HCT116 (cell line): Measurements from ENCODE around the gene HSPA4. TPM values are rescaled to one million over a fixed set of nuclear protein-coding genes. Genes with fewer than 3 reads are reported as not detected.

ENCODE experiments used
- ATAC-seq: fragments of 200-7000 bp; cut with Tn5 transposase; 2 replicates; pipeline ENCODE4 v1.9.1; 2020; ENCODE audit warnings: mild to moderate bottlenecking, moderate library complexity
- BruUV-seq: library from RNA; stranded (reverse); fragments of 400-500 nt; replicated peaks from 2 replicates; lab custom pipeline; 2021; lab: Mats Ljungman, UMichigan
- CTCF ChIA-PET: fragments of 300-600 bp; sonication (Branson Sonifier 250); formaldehyde crosslinking; loops from one replicate; lab custom pipeline; 2021; ENCODE audit warnings: antibody characterized with exemption; lab: Charles Lee
- POLR2A ChIA-PET: fragments of 300-600, 350-600 bp; sonication (Branson Sonifier 250); formaldehyde crosslinking; loops from one replicate; lab custom pipeline; 2021; ENCODE audit warnings: antibody characterized with exemption; lab: Charles Lee
- RAD21 ChIA-PET, 2 experiments: fragments of 300-600 bp; sonication (Branson Sonifier 250); formaldehyde crosslinking; loops; one replicate each; lab custom pipeline; 2023; ENCODE audit warnings: low total read pairs in 2 of 2; ENCODE audit not compliant: uncharacterized antibody in 2 of 2, unreplicated experiment in 2 of 2, low non-redundant PET in 1 of 2; lab: Charles Lee
- DNase-seq: peaks from one replicate; pipeline ENCODE4 v3.0.0-alpha.2; 2010; ENCODE audit warnings: low read depth, low spot score
- H2AFZ ChIP-seq: fragments of 200-600 bp; shearing (Covaris generic), sonication (generic); 2 replicates; pipeline ENCODE4 v1.6.1; 2017; ENCODE audit warnings: low read depth, mixed run types, mixed read lengths, antibody characterized with exemption, low read length; ENCODE audit not compliant: poor library complexity, severe bottlenecking
- H3K27ac ChIP-seq: 2 replicates; pipeline ENCODE4 v1.5.1; 2012; ENCODE audit warnings: low read depth, low read length
- H3K27me3 ChIP-seq: fragments of 200-600 bp; sonication (generic); 2 replicates; pipeline ENCODE4 v1.6.1; 2016; ENCODE audit warnings: mixed run types, low read length, mixed read lengths; ENCODE audit not compliant: insufficient read depth
- H3K36me3 ChIP-seq, 2 experiments: fragments of 200-500 bp in 1 of 2; fragments of 200-600 bp in 1 of 2; sonication (Bioruptor generic) in 1 of 2; sonication (generic) in 1 of 2; 2 replicates each; pipeline versions ENCODE4 v1.5.1 to v1.6.1; 2014 to 2016; ENCODE audit warnings: low read length in 2 of 2, inconsistent platforms in 1 of 2, mixed read lengths in 1 of 2, mixed run types in 1 of 2; ENCODE audit not compliant: insufficient read depth in 2 of 2, control insufficient read depth in 1 of 2
- H3K4me1 ChIP-seq, 2 experiments: fragments of 200-600 bp in 1 of 2; sonication (generic) in 1 of 2; 2 replicates each; pipeline versions ENCODE4 v1.5.1 to v1.6.1; 2012 to 2017; ENCODE audit warnings: low read length in 2 of 2, inconsistent platforms in 1 of 2, mild to moderate bottlenecking in 1 of 2, mixed read lengths in 1 of 2, mixed run types in 1 of 2, moderate library complexity in 1 of 2; ENCODE audit not compliant: insufficient read depth in 2 of 2, control insufficient read depth in 1 of 2
- H3K4me2 ChIP-seq: fragments of 200-600 bp; sonication (generic); 2 replicates; pipeline ENCODE4 v1.6.1; 2017; ENCODE audit warnings: mixed run types, low read length, mixed read lengths
- H3K4me3 ChIP-seq, 2 experiments: fragments of 200-600 bp in 1 of 2; sonication (generic) in 1 of 2; replicated peaks in 1 of 2; 2 replicates each; pipeline ENCODE4 v1.5.1; 2011 to 2016; ENCODE audit warnings: low read length in 2 of 2, control low read depth in 1 of 2, low read depth in 1 of 2, mild to moderate bottlenecking in 1 of 2, mixed read lengths in 1 of 2, mixed run types in 1 of 2
- H3K79me2 ChIP-seq: fragments of 200-600 bp; sonication (generic); 2 replicates; pipeline ENCODE4 v1.6.1; 2017; ENCODE audit warnings: mild to moderate bottlenecking, mixed run types, low read length, moderate library complexity, mixed read lengths; ENCODE audit not compliant: insufficient read depth
- H3K9ac ChIP-seq: fragments of 200-600 bp; sonication (generic); 2 replicates; pipeline ENCODE4 v1.6.1; 2016; ENCODE audit warnings: low read length, mixed read lengths
- H3K9me2 ChIP-seq: fragments of 200-600 bp; sonication (generic), shearing (Covaris generic); 2 replicates; pipeline ENCODE4 v1.6.1; 2017; ENCODE audit warnings: mixed run types, mild to moderate bottlenecking, moderate library complexity; ENCODE audit not compliant: insufficient read depth
- H3K9me3 ChIP-seq, 2 experiments: fragments of 200-500 bp in 1 of 2; fragments of 200-600 bp in 1 of 2; sonication (Bioruptor generic) in 1 of 2; sonication (generic) in 1 of 2; 2 replicates each; pipeline ENCODE4 v1.6.1; 2014 to 2017; ENCODE audit warnings: low read length in 2 of 2, mixed read lengths in 2 of 2, inconsistent platforms in 1 of 2, low read depth in 1 of 2, mild to moderate bottlenecking in 1 of 2, mixed run types in 1 of 2, moderate library complexity in 1 of 2; ENCODE audit not compliant: control insufficient read depth in 1 of 2, insufficient read depth in 1 of 2
- H4K20me1 ChIP-seq: fragments of 200-600 bp; sonication (generic), shearing (Covaris generic); 2 replicates; pipeline ENCODE4 v1.6.1; 2017; ENCODE audit warnings: mixed run types, mild to moderate bottlenecking, moderate library complexity; ENCODE audit not compliant: insufficient read depth
- CEBPB ChIP-seq: IDR thresholded peaks from 2 replicates; pipeline ENCODE4 v1.6.1; 2012; ENCODE audit warnings: low read depth
- CTCF ChIP-seq, 3 experiments: fragments of 200-600 bp in 1 of 3; sonication (generic) in 1 of 3; IDR thresholded peaks in 2 of 3; conservative IDR thresholded peaks in 1 of 3; 2 replicates each; pipeline ENCODE4 v1.5.1; 2012 to 2017; ENCODE audit warnings: low read depth in 2 of 3, low read length in 2 of 3, antibody characterized with exemption in 1 of 3, borderline replicate concordance in 1 of 3, control low read depth in 1 of 3, mild to moderate bottlenecking in 1 of 3, mixed read lengths in 1 of 3, mixed run types in 1 of 3, moderate library complexity in 1 of 3; ENCODE audit not compliant: insufficient read depth in 1 of 3
- EZH2 ChIP-seq: fragments of 200-600 bp; sonication (generic); IDR thresholded peaks from 2 replicates; pipeline ENCODE4 v1.6.1; 2017; ENCODE audit warnings: antibody characterized with exemption, mixed run types
- EZH2phosphoT487 ChIP-seq: fragments of 200-600 bp; IDR thresholded peaks from 2 replicates; pipeline ENCODE4 v1.6.1; 2018; ENCODE audit warnings: antibody characterized with exemption, borderline replicate concordance
- FOSL1 ChIP-seq: IDR thresholded peaks from 2 replicates; pipeline ENCODE4 v1.6.1; 2012; ENCODE audit warnings: low read depth
- JUND ChIP-seq: IDR thresholded peaks from 2 replicates; pipeline ENCODE4 v1.6.1; 2012
- POLR2A ChIP-seq: IDR thresholded peaks from 2 replicates; pipeline ENCODE4 v1.7.0; 2011; ENCODE audit warnings: borderline replicate concordance; ENCODE audit not compliant: insufficient read depth, insufficient read length; ENCODE audit errors: extremely low read depth
- SP1 ChIP-seq: IDR thresholded peaks from 2 replicates; pipeline ENCODE4 v1.6.1; 2012; ENCODE audit warnings: low read depth
- ZNF274 ChIP-seq: fragments of 200-500 bp; sonication (Bioruptor generic); IDR thresholded peaks from 2 replicates; pipeline ENCODE4 v1.6.1; 2014; ENCODE audit warnings: mild to moderate bottlenecking, low read depth, low read length, inconsistent platforms
- intact Hi-C: fragments of 100-400 bp; cut with micrococcal nuclease; formaldehyde crosslinking; loops from 2 replicates; pipeline ENCODE4 v1.10.0; 2022
- total RNA-seq: library from RNA; stranded (reverse); gene quantifications from one replicate; pipeline ENCODE4 v1.2.1, GENCODE V29; 2021; ENCODE audit not compliant: unreplicated experiment
- TF ChIP-seq, protein P1 (sequence below): IDR thresholded peaks from 2 replicates; pipeline ENCODE4 v1.6.1; 2012; ENCODE audit warnings: low read depth
- TF ChIP-seq, protein P2 (sequence below): IDR thresholded peaks from 2 replicates; pipeline ENCODE4 v1.6.1; 2012

Gene HSPA4
- total RNA-seq, 1 experiment from 2014 or later: 212 TPM

DNA sequence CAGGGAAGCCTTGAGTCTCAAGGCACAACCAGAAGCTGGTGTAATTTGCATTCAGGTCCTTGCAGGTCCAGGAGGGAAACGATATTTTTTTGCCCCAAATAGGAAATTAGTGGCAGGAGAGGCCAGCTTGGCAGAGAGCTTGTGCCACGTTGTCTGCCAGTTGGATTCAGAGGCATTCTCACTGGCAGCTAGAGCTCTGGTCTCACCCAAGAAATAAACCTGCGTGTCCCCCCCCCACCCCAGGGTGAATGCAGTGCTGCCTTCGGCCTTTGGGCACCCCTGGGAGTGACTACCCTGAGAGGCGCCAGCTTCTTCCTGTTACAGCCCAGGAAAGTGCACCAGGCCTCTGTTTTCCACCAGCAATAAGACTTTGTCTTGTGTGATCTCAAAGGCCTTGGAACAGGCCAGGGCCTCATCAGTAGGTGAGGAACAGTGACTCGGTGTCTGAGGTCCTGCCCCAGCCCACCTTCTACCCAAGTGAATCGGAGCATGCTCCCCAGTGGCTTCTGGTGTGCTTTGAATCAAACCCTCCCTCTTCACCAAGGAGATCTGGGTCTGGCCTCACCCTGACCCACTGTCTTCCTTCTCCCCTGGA is 68.4 kb downstream of the HSPA4 start:
- Histone ChIP-seq H3K27me3 (no peaks in the 10 kb centered on the region), H3K4me2 (no peak overlapping the region), H3K4me1 (no peaks in the 10 kb centered on the region), H2AFZ (no peak overlapping the region), H3K36me3 (no peaks in the 10 kb centered on the region), H3K4me3 (no peak overlapping the region), H3K9me2 (no peaks in the 10 kb centered on the region), H3K79me2 (no peaks in the 10 kb centered on the region), H3K9ac (no peak overlapping the region), H4K20me1 (no peaks in the 10 kb centered on the region), H3K27ac (no peak overlapping the region), H3K9me3 (no peaks in the 10 kb centered on the region)
- ChIA-PET CTCF (no interaction called here), RAD21 (interaction anchor here in 1 of 2 experiments (1.7 kb wide), 1 partner anchor 127 kb away, joined by 3 read pairs; no protein-coding TSS in a partner anchor), POLR2A (no interaction called here)
- ATAC-seq (0 out of 2 replicates have a peak, but pooled peaks have one; percentile 22), DNase-seq (no peak)
- intact Hi-C loops: no loop called here
- BruUV-seq: no TSS peak
- TF ChIP-seq EZH2phosphoT487 (no peak), EZH2 (no peak), ZNF274 (no peak), FOSL1 (no peak)

DNA sequence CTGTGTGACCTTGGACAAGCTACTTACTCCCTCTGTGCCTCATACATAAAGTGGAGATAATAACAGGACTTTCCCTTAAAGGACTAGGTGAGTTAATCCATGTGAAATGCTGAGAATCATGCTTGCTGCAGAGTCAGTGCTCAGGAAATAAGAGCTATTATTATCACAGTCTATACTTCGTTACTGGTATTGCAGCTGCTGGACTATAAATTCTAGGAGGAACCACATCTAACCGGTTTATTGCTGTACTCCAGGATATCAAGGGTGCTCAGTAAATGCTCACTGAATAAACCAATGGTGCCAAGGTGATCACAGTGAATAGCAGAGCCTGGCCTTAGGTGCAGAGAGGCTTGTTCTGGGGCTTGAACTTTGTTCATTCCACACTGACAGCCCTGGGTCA is 69.3 kb downstream of the HSPA4 start:
- ChIA-PET POLR2A (no interaction called here), RAD21 (no interaction called here), CTCF (no interaction called here)
- Histone ChIP-seq H3K36me3 (no peaks in the 10 kb centered on the region), H3K27me3 (no peaks in the 10 kb centered on the region), H3K4me1 (no peaks in the 10 kb centered on the region), H3K79me2 (no peaks in the 10 kb centered on the region), H3K9ac (no peak overlapping the region), H2AFZ (no peak overlapping the region), H3K9me2 (no peaks in the 10 kb centered on the region), H3K27ac (no peak overlapping the region), H4K20me1 (no peaks in the 10 kb centered on the region), H3K4me3 (no peak overlapping the region), H3K9me3 (no peaks in the 10 kb centered on the region), H3K4me2 (no peak overlapping the region)
- intact Hi-C loops: no loop called here
- ATAC-seq: no peak
- TF ChIP-seq POLR2A (no peak), SP1 (no peak), CEBPB (no peak), ZNF274 (no peak), EZH2phosphoT487 (no peak), JUND (no peak), CTCF (IDR thresholded peaks at IDR 0.05 in 2 of 3, conservative IDR thresholded peaks at IDR 0.05 in 1 of 3; ENCODE audit: borderline replicate concordance in 1 of 3, insufficient read depth in 1 of 3, low read depth in 2 of 3, low read length in 2 of 3) (no peak)
- TF ChIP-seq, protein P1, sequence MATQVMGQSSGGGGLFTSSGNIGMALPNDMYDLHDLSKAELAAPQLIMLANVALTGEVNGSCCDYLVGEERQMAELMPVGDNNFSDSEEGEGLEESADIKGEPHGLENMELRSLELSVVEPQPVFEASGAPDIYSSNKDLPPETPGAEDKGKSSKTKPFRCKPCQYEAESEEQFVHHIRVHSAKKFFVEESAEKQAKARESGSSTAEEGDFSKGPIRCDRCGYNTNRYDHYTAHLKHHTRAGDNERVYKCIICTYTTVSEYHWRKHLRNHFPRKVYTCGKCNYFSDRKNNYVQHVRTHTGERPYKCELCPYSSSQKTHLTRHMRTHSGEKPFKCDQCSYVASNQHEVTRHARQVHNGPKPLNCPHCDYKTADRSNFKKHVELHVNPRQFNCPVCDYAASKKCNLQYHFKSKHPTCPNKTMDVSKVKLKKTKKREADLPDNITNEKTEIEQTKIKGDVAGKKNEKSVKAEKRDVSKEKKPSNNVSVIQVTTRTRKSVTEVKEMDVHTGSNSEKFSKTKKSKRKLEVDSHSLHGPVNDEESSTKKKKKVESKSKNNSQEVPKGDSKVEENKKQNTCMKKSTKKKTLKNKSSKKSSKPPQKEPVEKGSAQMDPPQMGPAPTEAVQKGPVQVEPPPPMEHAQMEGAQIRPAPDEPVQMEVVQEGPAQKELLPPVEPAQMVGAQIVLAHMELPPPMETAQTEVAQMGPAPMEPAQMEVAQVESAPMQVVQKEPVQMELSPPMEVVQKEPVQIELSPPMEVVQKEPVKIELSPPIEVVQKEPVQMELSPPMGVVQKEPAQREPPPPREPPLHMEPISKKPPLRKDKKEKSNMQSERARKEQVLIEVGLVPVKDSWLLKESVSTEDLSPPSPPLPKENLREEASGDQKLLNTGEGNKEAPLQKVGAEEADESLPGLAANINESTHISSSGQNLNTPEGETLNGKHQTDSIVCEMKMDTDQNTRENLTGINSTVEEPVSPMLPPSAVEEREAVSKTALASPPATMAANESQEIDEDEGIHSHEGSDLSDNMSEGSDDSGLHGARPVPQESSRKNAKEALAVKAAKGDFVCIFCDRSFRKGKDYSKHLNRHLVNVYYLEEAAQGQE: no peak
- TF ChIP-seq, protein P2, sequence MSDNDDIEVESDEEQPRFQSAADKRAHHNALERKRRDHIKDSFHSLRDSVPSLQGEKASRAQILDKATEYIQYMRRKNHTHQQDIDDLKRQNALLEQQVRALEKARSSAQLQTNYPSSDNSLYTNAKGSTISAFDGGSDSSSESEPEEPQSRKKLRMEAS: no peak
- no peak for DNase-seq
- no TSS peak for BruUV-seq
